Measurements from ENCODE around the gene CDK19.

GRCh38 chr6:110664933-110665332 is 150.3 kb downstream of the CDK19 start:
- TF ChIP-seq POLR2A (IDR thresholded peaks at IDR 0.05) = no peak
- TF ChIP-seq, protein P1, sequence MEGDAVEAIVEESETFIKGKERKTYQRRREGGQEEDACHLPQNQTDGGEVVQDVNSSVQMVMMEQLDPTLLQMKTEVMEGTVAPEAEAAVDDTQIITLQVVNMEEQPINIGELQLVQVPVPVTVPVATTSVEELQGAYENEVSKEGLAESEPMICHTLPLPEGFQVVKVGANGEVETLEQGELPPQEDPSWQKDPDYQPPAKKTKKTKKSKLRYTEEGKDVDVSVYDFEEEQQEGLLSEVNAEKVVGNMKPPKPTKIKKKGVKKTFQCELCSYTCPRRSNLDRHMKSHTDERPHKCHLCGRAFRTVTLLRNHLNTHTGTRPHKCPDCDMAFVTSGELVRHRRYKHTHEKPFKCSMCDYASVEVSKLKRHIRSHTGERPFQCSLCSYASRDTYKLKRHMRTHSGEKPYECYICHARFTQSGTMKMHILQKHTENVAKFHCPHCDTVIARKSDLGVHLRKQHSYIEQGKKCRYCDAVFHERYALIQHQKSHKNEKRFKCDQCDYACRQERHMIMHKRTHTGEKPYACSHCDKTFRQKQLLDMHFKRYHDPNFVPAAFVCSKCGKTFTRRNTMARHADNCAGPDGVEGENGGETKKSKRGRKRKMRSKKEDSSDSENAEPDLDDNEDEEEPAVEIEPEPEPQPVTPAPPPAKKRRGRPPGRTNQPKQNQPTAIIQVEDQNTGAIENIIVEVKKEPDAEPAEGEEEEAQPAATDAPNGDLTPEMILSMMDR (IDR thresholded peaks at IDR 0.05) = no peak

All from testis (tissue), 2 donors.